IPS DF 6.9 (cell line): ENCODE measurements around the gene GRAMD2B.

Experiments used
- DNase-seq: peaks from one replicate; pipeline ENCODE4 v3.0.0-alpha.2; 2013; ENCODE audit warnings: low read depth, low spot score
- H3K27ac ChIP-seq: one replicate; pipeline ENCODE4 v1.5.1; 2013; ENCODE audit warnings: low read length, control low read depth
- H3K27me3 ChIP-seq: 2 replicates; pipeline ENCODE4 v1.6.1; 2013; ENCODE audit warnings: mild to moderate bottlenecking, low read length; ENCODE audit not compliant: control insufficient read depth, insufficient read depth
- H3K36me3 ChIP-seq: 2 replicates; pipeline ENCODE4 v1.6.1; 2013; ENCODE audit warnings: low read length; ENCODE audit not compliant: control insufficient read depth, insufficient read depth
- H3K4me1 ChIP-seq: 2 replicates; pipeline ENCODE4 v1.6.1; 2013; ENCODE audit warnings: low read length; ENCODE audit not compliant: control insufficient read depth, insufficient read depth
- H3K4me3 ChIP-seq: 2 replicates; pipeline ENCODE4 v1.5.1; 2013; ENCODE audit warnings: mild to moderate bottlenecking, low read length
- H3K9me3 ChIP-seq: 2 replicates; pipeline ENCODE4 v1.6.1; 2013; ENCODE audit warnings: low read length, inconsistent platforms; ENCODE audit not compliant: control insufficient read depth, insufficient read depth
- WGBS: extraction: QIAGEN DNeasy Blood & Tissue Kit; methylation state at CpG from one replicate; pipeline ENCODE4 v1.1.7; 2013; ENCODE audit warnings: mixed read lengths, missing lambda C conversion rate; ENCODE audit not compliant: insufficient read length, insufficient coverage; 5-methylcytosine and 5-hydroxymethylcytosine counted together

GRAMD2B gene

DNA sequence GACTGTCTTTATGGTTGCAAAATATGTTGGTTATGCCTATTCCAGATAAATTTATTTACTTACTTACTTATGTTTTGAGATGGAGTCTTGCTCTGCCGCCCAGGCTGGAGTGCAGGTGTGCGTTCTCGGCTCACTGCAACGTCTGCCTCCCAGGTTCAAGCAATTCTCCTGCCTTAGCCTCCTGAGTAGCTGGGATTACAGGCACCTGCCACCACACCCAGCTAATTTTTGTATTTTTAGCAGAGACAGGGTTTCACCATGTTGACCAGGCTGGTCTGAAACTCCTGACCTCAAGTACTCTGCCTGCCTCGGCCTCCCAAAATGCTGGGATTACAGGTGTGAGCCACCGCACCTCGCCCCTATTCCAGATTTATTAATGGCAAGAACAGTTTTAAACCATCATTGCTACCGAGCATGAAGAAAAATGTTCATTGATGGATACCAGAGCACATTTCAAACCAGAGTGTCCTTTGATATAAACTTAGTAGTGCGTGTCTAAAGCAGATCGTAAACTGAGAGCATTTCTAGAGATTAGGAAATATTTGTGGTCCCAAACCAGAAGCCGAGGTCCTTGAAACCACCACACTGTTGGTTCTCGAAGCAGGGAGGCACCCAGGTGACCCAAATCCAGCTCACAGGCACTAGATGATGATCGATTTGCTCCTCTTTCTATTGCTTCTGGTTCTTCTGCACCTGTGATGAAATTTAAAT lies 85.2 kb downstream of the GRAMD2B start:
- Histone ChIP-seq H3K27me3 (no peaks in the 10 kb centered on the region), H3K36me3 (no peaks in the 10 kb centered on the region), H3K4me1 (no peaks in the 10 kb centered on the region), H3K27ac (no peak overlapping the region), H3K9me3 (no peaks in the 10 kb centered on the region), H3K4me3 (no peak overlapping the region)
- DNase-seq: no peak
- WGBS: no CpG with 5 or more reads among the region's 13 CpGs

DNA sequence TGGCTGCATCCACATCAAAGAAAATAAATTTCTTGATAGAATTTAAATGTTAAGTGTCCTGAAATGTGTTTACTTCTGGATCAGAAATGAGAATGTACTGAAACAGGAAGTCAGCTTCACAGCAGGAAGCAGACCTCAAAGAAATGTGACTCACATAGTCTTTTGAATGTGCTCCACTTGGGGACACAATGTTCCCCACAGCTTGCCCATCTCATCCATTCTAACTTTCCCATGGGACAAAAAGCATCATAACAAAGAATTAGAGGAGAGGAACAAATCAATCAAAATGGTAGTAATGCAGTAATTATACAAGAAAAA lies 85.7 kb downstream of the GRAMD2B start:
- no peaks in the 10 kb centered on the region for H3K27me3 ChIP-seq
- H3K9me3 ChIP-seq: no peaks in the 10 kb centered on the region
- no peaks in the 10 kb centered on the region for H3K36me3 ChIP-seq
- no peak for DNase-seq
- H3K4me1 ChIP-seq: no peaks in the 10 kb centered on the region
- no peak overlapping the region for H3K27ac ChIP-seq
- H3K4me3 ChIP-seq: no peak overlapping the region

DNA sequence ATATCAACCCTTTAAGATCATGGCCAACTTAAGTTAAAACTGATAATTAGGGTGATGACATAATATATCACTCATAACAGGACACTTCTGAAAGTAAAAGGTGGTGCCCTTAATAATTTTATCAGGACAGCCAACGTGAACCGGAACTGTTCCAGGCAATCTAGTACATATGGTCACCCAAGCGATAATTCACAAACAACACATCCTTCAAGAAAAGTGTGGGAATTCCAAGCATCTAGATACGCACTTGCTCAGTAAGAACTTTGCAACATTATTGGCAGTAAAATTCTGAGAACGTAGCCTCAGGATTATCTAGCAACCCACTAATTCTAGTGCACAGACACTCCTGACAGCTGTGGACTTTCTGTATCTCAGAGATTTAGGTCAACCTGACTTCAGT lies 86.1 kb downstream of the GRAMD2B start:
- WGBS: no CpG with 5 or more reads among the region's 5 CpGs
- no peaks in the 10 kb centered on the region for H3K36me3 ChIP-seq
- H3K9me3 ChIP-seq: no peaks in the 10 kb centered on the region
- H3K27ac ChIP-seq: no peak overlapping the region
- H3K4me1 ChIP-seq: no peaks in the 10 kb centered on the region
- H3K4me3 ChIP-seq: no peak overlapping the region
- DNase-seq: no peak
- H3K27me3 ChIP-seq: no peaks in the 10 kb centered on the region

GRCh38 chr5:126511961-126512360 lies 88.8 kb downstream of the GRAMD2B start:
- WGBS: no CpG with 5 or more reads among the region's 1 CpG
- Histone ChIP-seq H3K4me1 (no peaks in the 10 kb centered on the region), H3K9me3 (no peaks in the 10 kb centered on the region), H3K4me3 (no peak overlapping the region), H3K27ac (no peak overlapping the region), H3K36me3 (no peaks in the 10 kb centered on the region), H3K27me3 (no peaks in the 10 kb centered on the region)
- no peak for DNase-seq

DNA sequence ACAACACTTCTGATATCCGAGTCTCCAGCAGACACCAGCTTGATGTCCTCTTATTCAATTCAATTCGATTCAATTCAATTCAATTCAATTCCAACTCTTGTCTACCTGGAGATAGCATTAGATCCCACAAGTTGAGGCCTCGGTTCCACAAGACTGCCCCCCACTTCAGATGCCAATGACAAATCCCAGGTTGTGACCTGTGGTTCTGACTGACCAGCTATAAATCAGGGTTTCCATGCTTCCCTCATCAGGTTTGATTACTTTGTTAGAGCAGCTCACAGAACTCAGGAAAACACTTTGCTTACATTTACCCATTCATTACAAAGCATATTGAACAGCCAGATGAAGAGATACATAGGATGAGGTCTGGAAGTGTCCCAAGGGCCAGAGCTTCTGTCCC lies 89.2 kb downstream of the GRAMD2B start:
- no CpG with 5 or more reads among the region's 3 CpGs for WGBS
- H3K9me3 ChIP-seq: no peaks in the 10 kb centered on the region
- no peaks in the 10 kb centered on the region for H3K27me3 ChIP-seq
- H3K4me3 ChIP-seq: no peak overlapping the region
- H3K27ac ChIP-seq: no peak overlapping the region
- no peaks in the 10 kb centered on the region for H3K36me3 ChIP-seq
- no peaks in the 10 kb centered on the region for H3K4me1 ChIP-seq
- DNase-seq: no peak

DNA sequence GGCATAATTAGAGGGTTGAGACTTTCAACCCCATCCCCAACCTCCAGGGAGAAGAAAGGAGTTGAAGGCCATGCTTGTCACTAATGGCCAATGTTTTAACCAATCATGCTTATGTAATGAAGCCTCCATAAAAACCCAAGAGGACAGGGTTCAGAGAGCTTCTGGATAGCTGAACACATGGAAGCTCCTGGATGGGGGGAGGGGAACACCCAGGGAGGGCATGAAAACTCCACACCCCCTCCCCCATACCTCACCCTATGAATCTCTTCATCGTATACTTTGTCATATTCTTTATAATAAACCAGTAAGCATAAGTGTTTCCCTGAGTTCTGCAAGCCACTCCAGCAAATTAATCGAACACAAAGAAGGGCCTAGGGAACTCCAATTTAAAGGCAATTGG lies 90.1 kb downstream of the GRAMD2B start:
- no peak overlapping the region for H3K27ac ChIP-seq
- no peaks in the 10 kb centered on the region for H3K4me1 ChIP-seq
- no CpG with 5 or more reads among the region's 2 CpGs for WGBS
- H3K4me3 ChIP-seq: no peak overlapping the region
- no peaks in the 10 kb centered on the region for H3K27me3 ChIP-seq
- DNase-seq: no peak
- no peaks in the 10 kb centered on the region for H3K9me3 ChIP-seq
- H3K36me3 ChIP-seq: no peaks in the 10 kb centered on the region

DNA sequence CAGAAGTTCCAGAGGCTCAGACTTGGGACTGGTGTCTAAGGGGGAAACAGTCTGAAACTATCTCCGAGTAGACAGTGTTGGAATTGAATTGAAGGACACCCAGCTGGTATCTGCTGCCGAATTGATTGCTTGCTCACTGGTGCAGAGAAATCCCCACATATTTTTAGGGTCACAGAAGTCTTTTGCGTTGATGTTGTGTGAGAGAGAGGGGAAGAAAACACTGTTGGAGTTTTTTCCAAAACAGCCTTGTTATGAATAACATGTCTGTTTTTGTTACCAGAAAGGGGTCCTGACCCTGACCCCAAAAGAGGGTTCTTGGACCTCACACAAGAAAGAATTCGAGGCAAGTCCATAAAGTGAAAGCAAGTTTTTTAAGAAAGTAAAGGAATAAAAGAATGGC lies 90.5 kb downstream of the GRAMD2B start:
- H3K4me1 ChIP-seq: no peaks in the 10 kb centered on the region
- no peaks in the 10 kb centered on the region for H3K36me3 ChIP-seq
- H3K9me3 ChIP-seq: no peaks in the 10 kb centered on the region
- no peak for DNase-seq
- H3K27me3 ChIP-seq: no peaks in the 10 kb centered on the region
- WGBS: no CpG with 5 or more reads among the region's 4 CpGs
- no peak overlapping the region for H3K4me3 ChIP-seq
- no peak overlapping the region for H3K27ac ChIP-seq

DNA sequence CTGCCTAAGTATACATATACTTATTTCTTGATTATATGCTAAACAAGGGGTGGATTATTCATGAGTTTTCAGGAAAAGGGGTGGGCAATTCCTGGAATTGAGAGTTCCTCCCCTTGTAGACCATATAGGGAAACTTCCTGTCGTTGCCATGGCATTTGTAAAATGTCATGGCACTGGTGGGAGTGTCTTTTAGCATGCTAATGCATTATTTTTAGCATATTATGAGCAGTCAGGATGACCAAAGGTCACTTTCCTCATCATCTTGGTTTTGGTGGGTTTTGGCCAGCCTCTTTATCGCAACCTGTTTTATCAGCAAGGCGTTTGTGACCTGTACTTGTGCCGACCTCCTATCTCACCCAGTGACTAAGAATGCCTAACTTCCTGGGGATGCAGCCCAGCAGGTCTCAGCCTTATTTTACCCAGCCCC lies 90.9 kb downstream of the GRAMD2B start:
- Histone ChIP-seq H3K36me3 (no peaks in the 10 kb centered on the region), H3K9me3 (no peaks in the 10 kb centered on the region), H3K27ac (no peak overlapping the region), H3K4me3 (no peak overlapping the region), H3K27me3 (no peaks in the 10 kb centered on the region), H3K4me1 (no peaks in the 10 kb centered on the region)
- no CpG with 5 or more reads among the region's 4 CpGs for WGBS
- no peak for DNase-seq

DNA sequence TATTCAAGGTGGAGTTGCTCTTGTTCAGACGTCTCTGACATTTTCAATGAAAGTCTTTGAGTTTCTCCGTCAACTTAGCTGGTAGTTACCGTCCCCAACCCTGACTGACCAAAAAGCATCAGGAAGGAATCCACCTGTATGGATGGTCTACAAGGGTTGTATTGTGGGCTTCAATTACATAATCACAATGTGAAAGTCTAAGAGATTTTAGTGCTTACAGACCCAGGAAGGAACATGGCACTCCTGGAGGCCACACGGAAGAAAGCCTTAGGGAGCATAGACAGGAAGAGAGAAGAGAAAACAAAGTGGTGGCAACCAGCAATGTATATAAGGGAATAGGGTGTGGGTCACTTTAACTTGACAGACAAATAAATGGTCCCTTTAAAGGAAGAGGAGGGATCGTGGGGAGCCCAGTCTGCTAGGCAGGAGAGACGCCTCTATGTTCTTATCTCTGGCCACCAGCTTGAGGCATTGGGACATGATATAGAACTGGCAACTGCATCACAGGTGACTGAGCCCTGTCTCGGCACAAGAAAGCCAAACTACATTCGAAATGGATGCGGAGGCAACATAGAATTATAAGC lies 91.4 kb downstream of the GRAMD2B start:
- Histone ChIP-seq H3K9me3 (no peaks in the 10 kb centered on the region), H3K4me3 (no peak overlapping the region)
- no CpG with 5 or more reads among the region's 9 CpGs for WGBS

GRCh38 chr5:126515337-126515736 lies 92.1 kb downstream of the GRAMD2B start:
- H3K27me3 ChIP-seq: no peaks in the 10 kb centered on the region
- no peaks in the 10 kb centered on the region for H3K36me3 ChIP-seq
- no peak overlapping the region for H3K27ac ChIP-seq
- H3K9me3 ChIP-seq: no peaks in the 10 kb centered on the region
- no peak for DNase-seq
- H3K4me1 ChIP-seq: 0 out of 2 replicates have a peak, but pooled peaks cover 1% of the 10 kb centered on the region
- H3K4me3 ChIP-seq: no peak overlapping the region

More for the DNA sequence above, 91.4 kb downstream of the GRAMD2B start:
- H3K27ac ChIP-seq: no peak overlapping the region
- no peaks in the 10 kb centered on the region for H3K27me3 ChIP-seq
- no peaks in the 10 kb centered on the region for H3K36me3 ChIP-seq
- DNase-seq: no peak
- H3K4me1 ChIP-seq: no peaks in the 10 kb centered on the region

GRCh38 chr5:126516133-126516532 lies 92.9 kb downstream of the GRAMD2B start:
- DNase-seq: no peak
- Histone ChIP-seq H3K27me3 (no peaks in the 10 kb centered on the region), H3K4me3 (no peak overlapping the region), H3K4me1 (0 out of 2 replicates have a peak, but pooled peaks cover 1% of the 10 kb centered on the region), H3K36me3 (no peaks in the 10 kb centered on the region), H3K9me3 (no peaks in the 10 kb centered on the region), H3K27ac (no peak overlapping the region)
- no CpG with 5 or more reads among the region's 1 CpG for WGBS
